HEK293 (cell line): ENCODE data around the gene RFPL2.
A peak's percentile ranks its signal among the peaks of the same experiment; 100 is the strongest.

Experiments used
- BCL11B ChIP-seq: fragments of 450-650 bp; formaldehyde crosslinking; IDR thresholded peaks from 2 replicates; pipeline ENCODE4 v1.5.1; 2016; ENCODE audit warnings: low read depth, missing biosample characterization, missing genetic modification characterization
- CTCF ChIP-seq: fragments of 450-650 bp; formaldehyde crosslinking; IDR thresholded peaks from 2 replicates; pipeline ENCODE4 v1.5.1; 2016; ENCODE audit warnings: missing biosample characterization, missing genetic modification characterization
- ELK4 ChIP-seq: IDR thresholded peaks from 2 replicates; pipeline ENCODE4 v1.6.1; 2011; ENCODE audit warnings: mild to moderate bottlenecking, low read depth, low read length, borderline replicate concordance
- GLIS1 ChIP-seq: fragments of 450-650 bp; formaldehyde crosslinking; IDR thresholded peaks from 2 replicates; pipeline ENCODE4 v1.5.1; 2016; ENCODE audit warnings: missing biosample characterization, missing genetic modification characterization
- HOXC10 ChIP-seq: sonication (generic); formaldehyde crosslinking; IDR thresholded peaks from 2 replicates; pipeline ENCODE4 v1.8.1; 2023; ENCODE audit warnings: mild to moderate bottlenecking, missing genetic modification reagents
- INSM2 ChIP-seq: fragments of 450-650 bp; formaldehyde crosslinking; IDR thresholded peaks from 2 replicates; pipeline ENCODE4 v1.5.1; 2016; ENCODE audit warnings: missing biosample characterization, missing genetic modification characterization
- MYNN ChIP-seq: fragments of 450-650 bp; formaldehyde crosslinking; IDR thresholded peaks from 2 replicates; pipeline ENCODE4 v1.5.1; 2016; ENCODE audit warnings: missing biosample characterization, missing genetic modification characterization, borderline replicate concordance
- PRDM10 ChIP-seq: fragments of 450-650 bp; formaldehyde crosslinking; IDR thresholded peaks from 2 replicates; pipeline ENCODE4 v1.5.1; 2016; ENCODE audit warnings: missing biosample characterization, missing genetic modification characterization
- ZNF16 ChIP-seq: fragments of 450-650 bp; formaldehyde crosslinking; IDR thresholded peaks from 2 replicates; pipeline ENCODE4 v1.5.1; 2016; ENCODE audit warnings: low read depth, missing biosample characterization, missing genetic modification characterization
- ZNF19 ChIP-seq: fragments of 450-650 bp; formaldehyde crosslinking; IDR thresholded peaks from 2 replicates; pipeline ENCODE4; 2016; ENCODE audit warnings: missing biosample characterization, missing genetic modification characterization, low read depth
- ZNF221 ChIP-seq: fragments of 450-650 bp; formaldehyde crosslinking; IDR thresholded peaks from 2 replicates; pipeline ENCODE4 v1.5.1; 2017; ENCODE audit warnings: missing biosample characterization, missing genetic modification characterization, borderline replicate concordance
- ZNF24 ChIP-seq: fragments of 450-650 bp; formaldehyde crosslinking; IDR thresholded peaks from 2 replicates; pipeline ENCODE4 v1.5.1; 2016; ENCODE audit warnings: missing biosample characterization, missing genetic modification characterization
- ZNF26 ChIP-seq: fragments of 450-650 bp; formaldehyde crosslinking; IDR thresholded peaks from 2 replicates; pipeline ENCODE4 v1.5.1; 2016; ENCODE audit warnings: missing biosample characterization, missing genetic modification characterization
- ZNF302 ChIP-seq: fragments of 450-650 bp; formaldehyde crosslinking; IDR thresholded peaks from 2 replicates; pipeline ENCODE4 v1.5.1; 2016; ENCODE audit warnings: missing biosample characterization, missing genetic modification characterization, low read depth
- ZNF394 ChIP-seq: fragments of 450-650 bp; formaldehyde crosslinking; IDR thresholded peaks from 2 replicates; pipeline ENCODE4 v1.5.1; 2016; ENCODE audit warnings: missing biosample characterization, missing genetic modification characterization, mild to moderate bottlenecking, moderate library complexity, borderline replicate concordance
- ZNF398 ChIP-seq: fragments of 450-650 bp; formaldehyde crosslinking; IDR thresholded peaks from 2 replicates; pipeline ENCODE4 v1.5.1; 2017; ENCODE audit warnings: missing biosample characterization, missing genetic modification characterization
- ZNF423 ChIP-seq: fragments of 450-650 bp; formaldehyde crosslinking; IDR thresholded peaks from 2 replicates; pipeline ENCODE4 v1.5.1; 2016; ENCODE audit warnings: missing biosample characterization, missing genetic modification characterization
- ZNF514 ChIP-seq: fragments of 450-650 bp; formaldehyde crosslinking; IDR thresholded peaks from 2 replicates; pipeline ENCODE4 v1.5.1; 2016; ENCODE audit warnings: missing biosample characterization, missing genetic modification characterization
- ZNF571 ChIP-seq: fragments of 450-650 bp; formaldehyde crosslinking; IDR thresholded peaks from 2 replicates; pipeline ENCODE4 v1.5.0; 2017; ENCODE audit warnings: missing biosample characterization, missing genetic modification characterization
- ZNF610 ChIP-seq: fragments of 450-650 bp; formaldehyde crosslinking; IDR thresholded peaks from 2 replicates; pipeline ENCODE4 v1.5.1; 2016; ENCODE audit warnings: missing biosample characterization, missing genetic modification characterization, borderline replicate concordance
- ZNF654 ChIP-seq: fragments of 450-650 bp; formaldehyde crosslinking; IDR thresholded peaks from 2 replicates; pipeline ENCODE4 v1.5.1; 2016; ENCODE audit warnings: low read depth, missing biosample characterization, missing genetic modification characterization
- ZNF660 ChIP-seq: fragments of 450-650 bp; IDR thresholded peaks from 2 replicates; pipeline ENCODE4 v1.5.1; 2018; ENCODE audit warnings: missing biosample characterization, mild to moderate bottlenecking, missing genetic modification characterization
- ZNF670 ChIP-seq: fragments of 450-650 bp; formaldehyde crosslinking; IDR thresholded peaks from 2 replicates; pipeline ENCODE4 v1.5.1; 2016; ENCODE audit warnings: missing biosample characterization, missing genetic modification characterization, low read depth
- ZNF76 ChIP-seq: fragments of 450-650 bp; formaldehyde crosslinking; IDR thresholded peaks from 2 replicates; pipeline ENCODE4; 2016; ENCODE audit warnings: low read depth, missing biosample characterization, missing genetic modification characterization, borderline replicate concordance
- ZNF837 ChIP-seq: fragments of 450-650 bp; formaldehyde crosslinking; IDR thresholded peaks from 2 replicates; pipeline ENCODE4 v1.5.1; 2016; ENCODE audit warnings: missing biosample characterization, missing genetic modification characterization
- ZNF843 ChIP-seq: fragments of 450-650 bp; formaldehyde crosslinking; IDR thresholded peaks from 2 replicates; pipeline ENCODE4 v1.5.1; 2016; ENCODE audit warnings: missing biosample characterization, missing genetic modification characterization
- ZSCAN18 ChIP-seq: fragments of 450-650 bp; formaldehyde crosslinking; IDR thresholded peaks from 2 replicates; pipeline ENCODE4 v1.5.1; 2016; ENCODE audit warnings: missing biosample characterization, missing genetic modification characterization

The RFPL2 gene

GRCh38 chr22:32202539-32203180 is 2.2 kb downstream of the RFPL2 start (continued):
- TF ChIP-seq ZNF423 (tag by site-specific recombination) (no peak), PRDM10 (peak; percentile 42; the same call in 1 of the 2 replicates), CTCF (tag by site-specific recombination) (peak; percentile 69), ZNF26 (tag by site-specific recombination) (no peak), ZNF837 (no peak), GLIS1 (tag by site-specific recombination) (no peak), ZNF16 (tag by site-specific recombination) (no peak), ZNF514 (tag by site-specific recombination) (no peak), ZNF660 (tag by site-specific recombination) (no peak), MYNN (tag by site-specific recombination) (no peak), ELK4 (no peak), INSM2 (tag by site-specific recombination) (no peak), ZNF654 (peak; percentile 47), ZSCAN18 (tag by site-specific recombination) (no peak), ZNF571 (tag by site-specific recombination) (no peak), ZNF398 (no peak), ZNF670 (no peak), ZNF19 (tag by site-specific recombination) (no peak), ZNF394 (tag by site-specific recombination) (peak; percentile 37; the same call in 1 of the 2 replicates), BCL11B (no peak), ZNF221 (tag by site-specific recombination) (no peak), ZNF302 (tag by site-specific recombination) (no peak), ZNF610 (no peak), ZNF76 (tag by site-specific recombination) (no peak), ZNF843 (tag by site-specific recombination) (no peak), ZNF24 (no peak), HOXC10 (CRISPR knock-in tag) (no peak)
